IPS-11a (cell line): ENCODE measurements around the gene MACF1.

ENCODE experiments used
- H3K4me3 ChIP-seq: one replicate; pipeline ENCODE4 v1.5.1; 2013; ENCODE audit warnings: low read depth, low read length, control low read depth

The MACF1 gene

GRCh38 chr1:39337067-39337466 is 132.6 kb downstream of the MACF1 start:
- no peak overlapping the region for H3K4me3 ChIP-seq

GRCh38 chr1:39342776-39343175 is 138.3 kb downstream of the MACF1 start:
- H3K4me3 ChIP-seq, result no peak overlapping the region

GRCh38 chr1:39344394-39345154 is 140.1 kb downstream of the MACF1 start:
- H3K4me3 ChIP-seq, result no peak overlapping the region

GRCh38 chr1:39346872-39347271 is 142.4 kb downstream of the MACF1 start:
- no peak overlapping the region for H3K4me3 ChIP-seq

GRCh38 chr1:39348278-39348677 is 143.8 kb downstream of the MACF1 start:
- no peak overlapping the region for H3K4me3 ChIP-seq

GRCh38 chr1:39352881-39353280 is 148.4 kb downstream of the MACF1 start:
- no peak overlapping the region for H3K4me3 ChIP-seq

GRCh38 chr1:39354572-39354971 is 150.1 kb downstream of the MACF1 start:
- no peak overlapping the region for H3K4me3 ChIP-seq

GRCh38 chr1:39358491-39358890 is 154.0 kb downstream of the MACF1 start:
- H3K4me3 ChIP-seq, result no peak overlapping the region

- H3K4me3 ChIP-seq, result no peak overlapping the region
These were observed 154.6 kb downstream of the MACF1 start for GRCh38 chr1:39359028-39359570.

GRCh38 chr1:39360731-39361130 is 156.2 kb downstream of the MACF1 start:
- no peak overlapping the region for H3K4me3 ChIP-seq

- no peak overlapping the region for H3K4me3 ChIP-seq
These were observed 157.0 kb downstream of the MACF1 start for GRCh38 chr1:39361446-39361845.

- no peak overlapping the region for H3K4me3 ChIP-seq
These were observed 158.8 kb downstream of the MACF1 start for GRCh38 chr1:39363267-39363666.

GRCh38 chr1:39368045-39368444 is 163.6 kb downstream of the MACF1 start:
- no peak overlapping the region for H3K4me3 ChIP-seq

GRCh38 chr1:39369565-39369964 is 165.1 kb downstream of the MACF1 start:
- no peak overlapping the region for H3K4me3 ChIP-seq

- no peak overlapping the region for H3K4me3 ChIP-seq
These were observed 166.1 kb downstream of the MACF1 start for GRCh38 chr1:39370602-39371001.

GRCh38 chr1:39372105-39372504 is 167.6 kb downstream of the MACF1 start:
- H3K4me3 ChIP-seq, result no peak overlapping the region

- H3K4me3 ChIP-seq, result no peak overlapping the region
These were observed 172.2 kb downstream of the MACF1 start for GRCh38 chr1:39376656-39377055.

- no peak overlapping the region for H3K4me3 ChIP-seq
These were observed 173.9 kb downstream of the MACF1 start for GRCh38 chr1:39378377-39378776.

- H3K4me3 ChIP-seq, result no peak overlapping the region
These were observed 174.7 kb downstream of the MACF1 start for GRCh38 chr1:39379187-39379586.

- H3K4me3 ChIP-seq, result no peak overlapping the region
These were observed 175.5 kb downstream of the MACF1 start for GRCh38 chr1:39380036-39380435.

- no peak overlapping the region for H3K4me3 ChIP-seq
These were observed 177.3 kb downstream of the MACF1 start for GRCh38 chr1:39381839-39382238.

GRCh38 chr1:39384305-39384704 is 179.8 kb downstream of the MACF1 start:
- no peak overlapping the region for H3K4me3 ChIP-seq
